GM23338 (cell line): ENCODE data around the gene PLCH2. TPM values are rescaled to one million over a fixed set of nuclear protein-coding genes. Genes with fewer than 3 reads are reported as not detected.

Source experiments
- ATAC-seq: fragments of 200-7000 bp; cut with Tn5 transposase; 3 replicates; pipeline ENCODE4 v1.9.1; 2020
- DNase-seq: peaks from one replicate; pipeline ENCODE4 v3.0.0-alpha.2; 2015; ENCODE audit warnings: low spot score
- H2AFZ ChIP-seq: fragments of 200-600 bp; sonication (generic); 2 replicates; pipeline ENCODE4 v1.8.0; 2016; ENCODE audit warnings: antibody characterized with exemption, mild to moderate bottlenecking, moderate library complexity
- H3F3A ChIP-seq: fragments of 200-600 bp; sonication (generic); replicated peaks from 2 replicates; pipeline ENCODE4 v1.8.0; 2017; ENCODE audit warnings: antibody characterized with exemption, mixed run types, low read depth
- H3K27ac ChIP-seq: fragments of 200-600 bp; sonication (generic); 2 replicates; pipeline ENCODE4 v1.6.1; 2016; ENCODE audit warnings: low read depth
- H3K27me3 ChIP-seq: fragments of 200-600 bp; sonication (generic); 2 replicates; pipeline ENCODE4 v1.8.0; 2016; ENCODE audit warnings: mild to moderate bottlenecking, mixed run types, moderate library complexity; ENCODE audit not compliant: insufficient read depth
- H3K36me3 ChIP-seq: fragments of 200-600 bp; sonication (generic); 2 replicates; pipeline ENCODE4 v1.8.0; 2016; ENCODE audit warnings: mild to moderate bottlenecking; ENCODE audit not compliant: insufficient read depth
- H3K4me1 ChIP-seq: fragments of 200-600 bp; sonication (generic); 2 replicates; pipeline ENCODE4 v1.8.0; 2016; ENCODE audit warnings: mild to moderate bottlenecking, moderate library complexity; ENCODE audit not compliant: insufficient read depth
- H3K4me2 ChIP-seq: fragments of 200-600 bp; sonication (generic); 2 replicates; pipeline ENCODE4 v1.7.1; 2017; ENCODE audit warnings: mixed run types
- H3K4me3 ChIP-seq: fragments of 200-600 bp; sonication (generic); 2 replicates; pipeline ENCODE4 v1.6.1; 2016; ENCODE audit warnings: mixed run types
- H3K79me2 ChIP-seq: fragments of 200-600 bp; sonication (generic); replicated peaks from 2 replicates; pipeline ENCODE4 v1.8.0; 2017; ENCODE audit warnings: mild to moderate bottlenecking; ENCODE audit not compliant: insufficient read depth
- H3K9me2 ChIP-seq: fragments of 200-600 bp; sonication (generic); 2 replicates; pipeline ENCODE4 v1.8.0; 2017; ENCODE audit not compliant: insufficient read depth
- H4K20me1 ChIP-seq: fragments of 200-600 bp; sonication (generic); replicated peaks from 2 replicates; pipeline ENCODE4 v1.8.0; 2017; ENCODE audit warnings: mild to moderate bottlenecking; ENCODE audit not compliant: insufficient read depth
- H3K27ac Mint-ChIP-seq: 2 replicates; pipeline ENCODE4 v1.8.0; 2020; ENCODE audit warnings: inconsistent platforms, mild to moderate bottlenecking, moderate library complexity, mixed read lengths
- H3K27me3 Mint-ChIP-seq: 3 replicates; pipeline ENCODE4 v1.8.0; 2022; ENCODE audit warnings: low read depth, mild to moderate bottlenecking, moderate library complexity, mixed read lengths, inconsistent platforms; ENCODE audit not compliant: insufficient read depth, poor library complexity
- H3K36me3 Mint-ChIP-seq: 3 replicates; pipeline ENCODE4 v1.8.0; 2021; ENCODE audit warnings: low read depth, mild to moderate bottlenecking, inconsistent platforms, moderate library complexity, mixed read lengths
- H3K4me1 Mint-ChIP-seq: 3 replicates; pipeline ENCODE4 v1.8.0; 2020; ENCODE audit warnings: mild to moderate bottlenecking, inconsistent platforms, mixed read lengths
- H3K4me3 Mint-ChIP-seq: 3 replicates; pipeline ENCODE4 v1.8.0; 2021; ENCODE audit warnings: moderate library complexity, mild to moderate bottlenecking, inconsistent platforms, mixed read lengths
- H3K9me3 Mint-ChIP-seq: 3 replicates; pipeline ENCODE4 v1.8.0; 2020; ENCODE audit warnings: moderate library complexity, mild to moderate bottlenecking, inconsistent platforms, mixed read lengths
- ETS1 ChIP-seq: IDR thresholded peaks from 2 replicates; pipeline ENCODE4 v1.6.1; 2016; ENCODE audit warnings: antibody characterized with exemption
- EZH2 ChIP-seq: fragments of 200-600 bp; sonication (generic); IDR thresholded peaks from one replicate; pipeline ENCODE4 v1.8.0; 2017; ENCODE audit warnings: antibody characterized with exemption, mild to moderate bottlenecking, low read depth; ENCODE audit not compliant: unreplicated experiment
- EZH2phosphoT487 ChIP-seq: fragments of 200-600 bp; sonication (generic); IDR thresholded peaks from one replicate; pipeline ENCODE4 v1.8.1; 2018; ENCODE audit warnings: antibody characterized with exemption; ENCODE audit not compliant: unreplicated experiment
- JUNB ChIP-seq: IDR thresholded peaks from one replicate; pipeline ENCODE4 v1.6.1; 2016; ENCODE audit warnings: antibody characterized with exemption; ENCODE audit not compliant: unreplicated experiment
- NANOG ChIP-seq: IDR thresholded peaks from 2 replicates; pipeline ENCODE4 v1.6.1; 2016; ENCODE audit warnings: antibody characterized with exemption, borderline replicate concordance
- POLR2AphosphoS5 ChIP-seq: IDR thresholded peaks from 2 replicates; pipeline ENCODE4 v1.6.1; 2016; ENCODE audit warnings: antibody characterized with exemption, low read depth
- STAT1 ChIP-seq: IDR thresholded peaks from one replicate; pipeline ENCODE4 v1.6.1; 2016; ENCODE audit warnings: antibody characterized with exemption; ENCODE audit not compliant: unreplicated experiment
- ZNF114 ChIP-seq: fragments of 250-450 bp; sonication (Bioruptor Pico); IDR thresholded peaks from 2 replicates; pipeline ENCODE4 v1.5.0; 2020; ENCODE audit warnings: mild to moderate bottlenecking, moderate library complexity
- ZNF331 ChIP-seq: fragments of 250-450 bp; sonication (Bioruptor Pico); IDR thresholded peaks from 2 replicates; pipeline ENCODE4 v1.5.0; 2020; ENCODE audit warnings: low read depth, mild to moderate bottlenecking, moderate library complexity
- ZNF462 ChIP-seq: fragments of 250-450 bp; sonication (Bioruptor Pico); IDR thresholded peaks from 2 replicates; pipeline ENCODE4 v1.5.0; 2020; ENCODE audit warnings: mild to moderate bottlenecking, moderate library complexity
- polyA plus RNA-seq: library from polyadenylated mRNA; unstranded; fragments of >200 nt; fragmentation: Nextera tagmentation; extraction: Ambion mirVana; gene quantifications from 2 replicates; pipeline ENCODE4 v1.2.1, GENCODE V29; 2016
- total RNA-seq: library from RNA; depleted of rRNA; stranded (reverse); fragments of >200 nt; shearing (Covaris generic); gene quantifications from 2 replicates; pipeline ENCODE4 v1.2.3, GENCODE V29; 2014

PLCH2 gene
- total and polyA plus RNA-seq, 2 experiments from 2014 or later = 0.31 TPM; not detected in 1

GRCh38 chr1:2504225-2504948, 28.3 kb downstream of the PLCH2 start (continued):
- TF ChIP-seq ZNF462 (CRISPR knock-in tag) (no peak), ETS1 (no peak), STAT1 (no peak), POLR2AphosphoS5 (no peak), NANOG (no peak), ZNF114 (CRISPR knock-in tag) (no peak), ZNF331 (CRISPR knock-in tag) (no peak)

- Histone ChIP-seq H3F3A (no peaks in the 10 kb centered on the region), H3K36me3 (no peaks in the 10 kb centered on the region; the same call in 1 of the 2 replicates), H3K27ac (no peak overlapping the region), H3K4me1 (no peaks in the 10 kb centered on the region), H4K20me1 (no peaks in the 10 kb centered on the region), H3K27me3 (no peaks in the 10 kb centered on the region), H3K4me2 (no peak overlapping the region), H3K9me2 (no peaks in the 10 kb centered on the region), H3K79me2 (no peaks in the 10 kb centered on the region), H3K4me3 (no peak overlapping the region), H2AFZ (no peak overlapping the region)
- no peak for DNase-seq
- Mint-ChIP-seq H3K4me3 (no peak overlapping the region), H3K36me3 (peaks cover 7% of the 10 kb centered on the region), H3K4me1 (no peaks in the 10 kb centered on the region), H3K9me3 (no peaks in the 10 kb centered on the region), H3K27me3 (peaks cover 6% of the 10 kb centered on the region), H3K27ac (no peak overlapping the region)
- ATAC-seq = no peak
- TF ChIP-seq ETS1 = no peak
- TF ChIP-seq JUNB = no peak
- TF ChIP-seq POLR2AphosphoS5 = no peak
- TF ChIP-seq EZH2 = no peak
- TF ChIP-seq NANOG = no peak
- no peak for TF ChIP-seq EZH2phosphoT487
These were observed 28.8 kb downstream of the PLCH2 start for GRCh38 chr1:2504949-2505272.
